ENCODE results near the gene RNASEH1. TPM values are rescaled to one million over a fixed set of nuclear protein-coding genes. Genes with fewer than 3 reads are reported as not detected.

Gene RNASEH1
- total and polyA plus RNA-seq, 2 of the 13 experiments (the other 11 are each of a cell fraction or from before 2014, with no cell fraction given): 14.5 to 57.4 TPM

GRCh38 chr2:3517948-3518495 is 40.1 kb downstream of the RNASEH1 start (continued):
- TF ChIP-seq MYC (CRISPR knock-in tag; IDR thresholded peaks at IDR 0.05; ENCODE audit: borderline replicate concordance) (no peak), TIGD3 (CRISPR knock-in tag; IDR thresholded peaks at IDR 0.05; ENCODE audit: borderline replicate concordance) (0 out of 2 replicates have a peak, but pooled peaks have one; percentile 39), ADNP (CRISPR knock-in tag; IDR thresholded peaks at IDR 0.05) (no peak), ZBTB40 (IDR thresholded peaks at IDR 0.05) (no peak), ZBTB40 (CRISPR knock-in tag; IDR thresholded peaks at IDR 0.05) (peak; percentile 67; the same call in 1 of the 2 replicates), ARID5B (CRISPR knock-in tag; IDR thresholded peaks at IDR 0.05) (peak; percentile 16; the same call in 1 of the 2 replicates), POLR2A (IDR thresholded peaks at IDR 0.05; ENCODE audit: insufficient read depth in 1 of 2, low read depth in 2 of 2, low read length in 2 of 2) (no peak), PATZ1 (CRISPR knock-in tag; IDR thresholded peaks at IDR 0.05) (peak; percentile 32; the same call in 1 of the 2 replicates), ERF (CRISPR knock-in tag; IDR thresholded peaks at IDR 0.05) (no peak), ZFY (CRISPR knock-in tag; IDR thresholded peaks at IDR 0.05) (peak; percentile 85; the same call in 1 of the 2 replicates), ZC3H4 (CRISPR knock-in tag; IDR thresholded peaks at IDR 0.05; ENCODE audit: borderline replicate concordance) (peak; percentile 75; the same call in 1 of the 2 replicates)

All from HepG2 (cell line).